ENCODE data around the gene RAVER1.
"Not testable (repeated sequence)": the region's sequence is repeated elsewhere in the genome, so short reads cannot be mapped to it uniquely, and the experiment has no call there.

Gene RAVER1

GRCh38 chr19:10291554-10292205 lies 41.6 kb downstream of the RAVER1 start:
- no peak for DNase-seq (ENCODE audit: low spot score)

DNA sequence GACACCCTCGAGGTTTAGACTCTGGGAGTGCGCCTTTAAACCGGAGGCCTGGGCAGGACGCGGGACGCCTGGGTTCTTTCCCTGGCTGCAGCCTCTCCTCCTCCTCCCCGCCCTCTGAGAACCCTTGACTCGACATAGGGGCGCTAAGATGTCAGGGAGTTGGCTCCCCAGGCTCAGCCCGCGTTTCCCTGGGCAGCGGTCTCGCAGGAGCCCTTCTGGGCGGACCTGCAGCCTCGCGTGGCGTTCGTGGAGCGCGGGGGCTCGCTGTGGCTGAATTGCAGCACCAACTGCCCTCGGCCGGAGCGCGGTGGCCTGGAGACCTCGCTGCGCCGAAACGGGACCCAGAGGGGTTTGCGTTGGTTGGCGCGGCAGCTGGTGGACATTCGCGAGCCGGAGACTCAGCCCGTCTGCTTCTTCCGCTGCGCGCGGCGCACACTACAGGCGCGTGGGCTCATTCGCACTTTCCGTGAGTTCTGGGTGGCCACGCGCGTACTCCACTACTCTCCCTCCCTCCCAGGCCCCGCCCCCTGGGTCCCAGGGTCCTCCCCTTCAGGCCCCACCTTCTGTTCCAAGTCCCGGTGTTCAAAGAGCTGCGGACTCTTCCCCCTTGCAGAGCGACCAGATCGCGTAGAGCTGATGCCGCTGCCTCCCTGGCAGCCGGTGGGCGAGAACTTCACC lies 42.3 kb downstream of the RAVER1 start:
- DNase-seq (ENCODE audit: low spot score) = peak; percentile 61

- no peak for DNase-seq (ENCODE audit: low spot score)
Observed at GRCh38 chr19:10290357-10290875, 42.9 kb downstream of the RAVER1 start.

- DNase-seq (ENCODE audit: low spot score) = peak; percentile 58
Observed at GRCh38 chr19:10289836-10290356, 43.4 kb downstream of the RAVER1 start, which contains the start of gene ICAM5. Gene ICAM5 (plus strand): TSS chr19:10289952. CDS start chr19:10290044, 92 bp downstream.

- peak; percentile 38 for DNase-seq (ENCODE audit: low spot score)
Observed at GRCh38 chr19:10289167-10289835, 44.0 kb downstream of the RAVER1 start.

- peak; percentile 51 for DNase-seq (ENCODE audit: low spot score)
Observed at GRCh38 chr19:10288662-10289166, 44.6 kb downstream of the RAVER1 start.

DNA sequence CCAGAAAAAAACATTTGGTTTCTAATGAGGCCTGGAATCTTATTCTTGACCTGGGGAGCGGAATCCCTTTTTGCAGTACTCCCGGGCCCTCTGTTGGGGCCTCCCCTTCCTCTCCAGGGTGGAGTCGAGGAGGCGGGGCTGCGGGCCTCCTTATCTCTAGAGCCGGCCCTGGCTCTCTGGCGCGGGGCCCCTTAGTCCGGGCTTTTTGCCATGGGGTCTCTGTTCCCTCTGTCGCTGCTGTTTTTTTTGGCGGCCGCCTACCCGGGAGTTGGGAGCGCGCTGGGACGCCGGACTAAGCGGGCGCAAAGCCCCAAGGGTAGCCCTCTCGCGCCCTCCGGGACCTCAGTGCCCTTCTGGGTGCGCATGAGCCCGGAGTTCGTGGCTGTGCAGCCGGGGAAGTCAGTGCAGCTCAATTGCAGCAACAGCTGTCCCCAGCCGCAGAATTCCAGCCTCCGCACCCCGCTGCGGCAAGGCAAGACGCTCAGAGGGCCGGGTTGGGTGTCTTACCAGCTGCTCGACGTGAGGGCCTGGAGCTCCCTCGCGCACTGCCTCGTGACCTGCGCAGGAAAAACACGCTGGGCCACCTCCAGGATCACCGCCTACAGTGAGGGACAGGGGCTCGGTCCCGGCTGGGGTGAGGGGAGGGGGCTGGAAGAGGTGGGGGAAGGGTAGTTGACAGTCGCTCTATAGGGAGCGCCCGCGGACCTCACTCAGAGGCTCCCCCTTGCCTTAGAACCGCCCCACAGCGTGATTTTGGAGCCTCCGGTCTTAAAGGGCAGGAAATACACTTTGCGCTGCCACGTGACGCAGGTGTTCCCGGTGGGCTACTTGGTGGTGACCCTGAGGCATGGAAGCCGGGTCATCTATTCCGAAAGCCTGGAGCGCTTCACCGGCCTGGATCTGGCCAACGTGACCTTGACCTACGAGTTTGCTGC lies 46.3 kb downstream of the RAVER1 start, which contains the start of gene ICAM4:
TSS of gene ICAM4 (plus strand) at position 153 of the 935 bp plus-strand sequence. CDS start at position 211, 58 bp downstream.
- no peak for DNase-seq (ENCODE audit: low spot score)

DNA sequence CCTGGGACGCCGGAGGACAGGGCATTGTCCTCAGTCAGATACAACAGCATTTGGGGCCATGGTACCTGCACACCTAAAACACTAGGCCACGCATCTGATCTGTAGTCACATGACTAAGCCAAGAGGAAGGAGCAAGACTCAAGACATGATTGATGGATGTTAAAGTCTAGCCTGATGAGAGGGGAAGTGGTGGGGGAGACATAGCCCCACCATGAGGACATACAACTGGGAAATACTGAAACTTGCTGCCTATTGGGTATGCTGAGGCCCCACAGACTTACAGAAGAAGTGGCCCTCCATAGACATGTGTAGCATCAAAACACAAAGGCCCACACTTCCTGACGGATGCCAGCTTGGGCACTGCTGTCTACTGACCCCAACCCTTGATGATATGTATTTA lies 47.9 kb downstream of the RAVER1 start:
- no peak for DNase-seq (ENCODE audit: low spot score)

GRCh38 chr19:10284960-10285278 lies 48.4 kb downstream of the RAVER1 start:
- DNase-seq (ENCODE audit: low spot score) = no peak

DNA sequence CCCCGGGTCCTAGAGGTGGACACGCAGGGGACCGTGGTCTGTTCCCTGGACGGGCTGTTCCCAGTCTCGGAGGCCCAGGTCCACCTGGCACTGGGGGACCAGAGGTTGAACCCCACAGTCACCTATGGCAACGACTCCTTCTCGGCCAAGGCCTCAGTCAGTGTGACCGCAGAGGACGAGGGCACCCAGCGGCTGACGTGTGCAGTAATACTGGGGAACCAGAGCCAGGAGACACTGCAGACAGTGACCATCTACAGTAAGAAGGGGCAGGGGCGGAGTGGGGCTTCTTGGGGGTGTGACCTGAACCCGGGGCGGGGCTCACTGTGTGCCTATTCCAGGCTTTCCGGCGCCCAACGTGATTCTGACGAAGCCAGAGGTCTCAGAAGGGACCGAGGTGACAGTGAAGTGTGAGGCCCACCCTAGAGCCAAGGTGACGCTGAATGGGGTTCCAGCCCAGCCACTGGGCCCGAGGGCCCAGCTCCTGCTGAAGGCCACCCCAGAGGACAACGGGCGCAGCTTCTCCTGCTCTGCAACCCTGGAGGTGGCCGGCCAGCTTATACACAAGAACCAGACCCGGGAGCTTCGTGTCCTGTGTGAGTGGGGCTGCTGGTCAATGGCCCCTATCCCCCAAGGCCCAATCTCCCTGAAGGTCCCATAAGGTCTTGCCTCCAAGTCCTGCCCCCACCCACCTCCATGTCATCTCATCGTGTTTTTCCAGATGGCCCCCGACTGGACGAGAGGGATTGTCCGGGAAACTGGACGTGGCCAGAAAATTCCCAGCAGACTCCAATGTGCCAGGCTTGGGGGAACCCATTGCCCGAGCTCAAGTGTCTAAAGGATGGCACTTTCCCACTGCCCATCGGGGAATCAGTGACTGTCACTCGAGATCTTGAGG lies 49.0 kb downstream of the RAVER1 start:
- no peak for DNase-seq (ENCODE audit: low spot score)

- DNase-seq (ENCODE audit: low spot score) = no peak
Observed at GRCh38 chr19:10283301-10284064, 49.8 kb downstream of the RAVER1 start.

- not testable (repeated sequence) for DNase-seq (ENCODE audit: low spot score)
Observed at GRCh38 chr19:10282043-10282442, 51.3 kb downstream of the RAVER1 start.

- DNase-seq (ENCODE audit: low spot score) = no peak
Observed at GRCh38 chr19:10279737-10280442, 53.4 kb downstream of the RAVER1 start.

DNA sequence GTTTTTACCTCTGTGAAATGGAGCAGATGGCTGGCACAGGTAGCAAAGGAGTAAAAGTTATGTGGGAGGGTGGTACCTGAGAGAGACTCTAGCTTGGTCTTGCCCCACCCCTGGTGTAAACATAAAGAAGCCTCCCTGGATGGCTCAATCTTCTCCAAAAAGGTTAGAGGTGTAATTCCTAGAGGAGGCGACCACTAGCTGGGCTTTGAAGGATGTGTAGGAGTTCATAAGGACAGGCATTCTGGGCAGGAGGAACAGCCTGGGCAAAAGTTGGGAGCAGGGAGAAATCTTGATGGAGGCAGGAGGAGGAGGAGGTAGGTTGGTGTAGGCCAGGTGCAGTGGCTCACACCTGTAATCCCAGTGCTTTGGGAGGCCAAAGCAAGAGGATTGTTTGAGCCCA lies 54.4 kb downstream of the RAVER1 start:
- DNase-seq (ENCODE audit: low spot score) = no peak

GRCh38 chr19:10277795-10278589 lies 55.3 kb downstream of the RAVER1 start:
- no peak for DNase-seq (ENCODE audit: low spot score)

DNA sequence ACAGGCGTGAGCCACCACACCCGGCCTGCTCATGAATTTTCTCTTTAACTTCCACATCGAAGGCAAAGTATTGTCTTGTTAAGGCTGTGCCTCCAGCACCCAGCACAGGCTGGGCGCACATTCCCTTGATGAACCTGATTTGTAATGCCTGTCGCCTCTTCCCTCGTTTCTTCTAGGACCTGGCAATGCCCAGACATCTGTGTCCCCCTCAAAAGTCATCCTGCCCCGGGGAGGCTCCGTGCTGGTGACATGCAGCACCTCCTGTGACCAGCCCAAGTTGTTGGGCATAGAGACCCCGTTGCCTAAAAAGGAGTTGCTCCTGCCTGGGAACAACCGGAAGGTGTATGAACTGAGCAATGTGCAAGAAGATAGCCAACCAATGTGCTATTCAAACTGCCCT lies 58.7 kb downstream of the RAVER1 start:
- DNase-seq (ENCODE audit: low spot score) = no peak

DNA sequence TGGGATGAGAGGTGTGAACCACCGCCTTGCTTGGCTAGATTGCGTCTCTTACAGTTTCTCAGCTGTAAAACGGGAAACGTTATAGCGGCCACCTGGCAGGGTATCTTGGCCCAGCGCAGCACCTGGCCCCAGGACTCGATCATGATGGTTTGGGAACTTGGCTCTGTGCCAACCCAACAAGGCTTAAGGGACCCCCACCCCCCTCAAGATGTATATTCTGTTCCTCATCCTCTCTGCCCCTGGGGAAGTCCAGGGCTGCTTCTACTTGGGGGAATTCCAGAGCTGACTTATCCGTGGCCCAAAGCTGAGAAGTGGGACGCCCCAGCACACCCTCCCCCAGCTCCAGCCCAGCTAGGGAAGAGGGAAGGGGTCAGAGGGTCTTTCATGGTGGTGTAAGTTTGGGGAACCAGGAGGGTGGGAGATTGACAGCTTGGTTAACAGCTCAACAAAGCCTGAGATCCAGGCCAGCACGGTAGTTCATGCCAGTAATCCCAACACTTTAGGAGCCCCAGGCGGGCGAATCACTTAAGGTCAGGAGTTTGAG lies 61.7 kb downstream of the RAVER1 start:
- DNase-seq (ENCODE audit: low spot score) = no peak

Data from Ammon's horn (tissue), 1 donor.